Thyroid gland (tissue), 4 donors: ENCODE data around the gene TMEM131. TPM values are rescaled to one million over a fixed set of nuclear protein-coding genes. Genes with fewer than 3 reads are reported as not detected.

Experiments
- DNase-seq, 2 donors: peaks; one replicate each; pipeline ENCODE4 v3.0.0-alpha.2; 2019
- H3K27ac ChIP-seq, 3 donors: fragments of 200-600 bp; sonication (generic); 1 replicate in 2 of 3; 2 replicates in 1 of 3; pipeline ENCODE4 v1.5.1; 2016 to 2019; ENCODE audit warnings: mild to moderate bottlenecking in 1 of 3, moderate library complexity in 1 of 3
- H3K27me3 ChIP-seq: fragments of 200-600 bp; sonication (generic); one replicate; pipeline ENCODE4 v1.5.1; 2019
- H3K36me3 ChIP-seq, 2 donors: fragments of 200-600 bp; sonication (generic); one replicate each; pipeline ENCODE4 v1.5.1; 2016 to 2019
- H3K4me1 ChIP-seq, 2 donors: fragments of 200-600 bp; sonication (generic); one replicate each; pipeline ENCODE4 v1.5.1; 2017 to 2019
- H3K4me3 ChIP-seq, 3 donors: fragments of 200-600 bp; sonication (generic); replicated peaks in 1 of 3; 1 replicate in 2 of 3; 2 replicates in 1 of 3; pipeline ENCODE4 v1.5.1; 2016; ENCODE audit warnings: mild to moderate bottlenecking in 1 of 3
- H3K9me3 ChIP-seq: fragments of 200-600 bp; sonication (generic); one replicate; pipeline ENCODE4 v1.5.1; 2017
- CTCF ChIP-seq, 6 experiments: fragments of 200-600 bp in 3 of 6; fragments of 450-650 bp in 3 of 6; sonication (generic) in 3 of 6; IDR thresholded peaks; one replicate each; pipeline ENCODE4 v1.5.1; 2016 to 2019; ENCODE audit warnings: antibody characterized with exemption in 6 of 6, mild to moderate bottlenecking in 2 of 6, inconsistent platforms in 1 of 6, moderate library complexity in 1 of 6
- POLR2A ChIP-seq, 2 donors: fragments of 450-650 bp; IDR thresholded peaks; one replicate each; pipeline ENCODE4 v1.6.1; 2017; ENCODE audit warnings: antibody characterized with exemption in 2 of 2, mild to moderate bottlenecking in 2 of 2, moderate library complexity in 1 of 2
- WGBS, 2 donors: methylation state at CpG; one replicate each; pipeline ENCODE4 v1.1.5; 2017; 5-methylcytosine and 5-hydroxymethylcytosine counted together
- intact Hi-C: fragments of 100-400 bp; cut with DNase I; formaldehyde crosslinking; loops from one replicate; pipeline ENCODE4 v1.15.1; 2023
- total RNA-seq, 4 donors: library from RNA; depleted of rRNA; stranded (reverse); fragments of >200 nt; gene quantifications; one replicate each; pipeline ENCODE4 v1.2.3, GENCODE V29; 2016

TMEM131 gene
- total RNA-seq, 4 donors from 2014 or later, result 28.6 to 47.0 (median 35.2) TPM

- intact Hi-C loops, result no loop called here
- whole genome bisulfite sequencing, 2 donors, result 89 to 96% methylated on average over 3 of the region's 3 CpGs
- Histone ChIP-seq H3K4me3 (no peak overlapping the region), H3K9me3 (no peaks in the 10 kb centered on the region), H3K4me1 (no peaks in the 10 kb centered on the region), H3K27ac (no peak overlapping the region), H3K27me3 (no peaks in the 10 kb centered on the region), H3K36me3 (no peaks in the 10 kb centered on the region)
- no peak for DNase-seq
- TF ChIP-seq POLR2A (IDR thresholded peaks at IDR 0.05) (no peak), CTCF (IDR thresholded peaks at IDR 0.05) (no peak)
Measured at GRCh38 chr2:98012561-98012991, 16.8 kb upstream of the TMEM131 start.

- no peaks in the 10 kb centered on the region for H3K36me3 ChIP-seq
- H3K4me1 ChIP-seq, result no peaks in the 10 kb centered on the region
- TF ChIP-seq POLR2A (IDR thresholded peaks at IDR 0.05), result no peak
- no peak for TF ChIP-seq CTCF (IDR thresholded peaks at IDR 0.05)
- H3K27me3 ChIP-seq, result no peaks in the 10 kb centered on the region
- no peak overlapping the region for H3K4me3 ChIP-seq
- no peak for DNase-seq
- no peaks in the 10 kb centered on the region for H3K9me3 ChIP-seq
- intact Hi-C loops, result no loop called here
- WGBS, 2 donors, result 79 to 84% methylated on average over 10 of the region's 10 CpGs
- no peak overlapping the region for H3K27ac ChIP-seq
Measured at GRCh38 chr2:98009887-98010760, 14.4 kb upstream of the TMEM131 start.

GRCh38 chr2:98008415-98008814, 12.7 kb upstream of the TMEM131 start:
- no peak for DNase-seq
- no peak overlapping the region for H3K4me3 ChIP-seq
- intact Hi-C loops, result no loop called here
- no peaks in the 10 kb centered on the region for H3K9me3 ChIP-seq
- H3K27ac ChIP-seq, result no peak overlapping the region
- 70 to 73% methylated on average over 3 of the region's 3 CpGs for WGBS, 2 donors
- no peaks in the 10 kb centered on the region for H3K27me3 ChIP-seq
- no peaks in the 10 kb centered on the region for H3K36me3 ChIP-seq
- H3K4me1 ChIP-seq, result no peaks in the 10 kb centered on the region
- no peak for TF ChIP-seq POLR2A (IDR thresholded peaks at IDR 0.05)
- TF ChIP-seq CTCF (IDR thresholded peaks at IDR 0.05), result no peak

- intact Hi-C loops, result no loop called here
- TF ChIP-seq POLR2A (IDR thresholded peaks at IDR 0.05) (no peak), CTCF (IDR thresholded peaks at IDR 0.05) (no peak)
- 91 to 93% methylated on average over 11 of the region's 11 CpGs for WGBS, 2 donors
Measured at GRCh38 chr2:98006378-98006777, 10.6 kb upstream of the TMEM131 start.

GRCh38 chr2:98004613-98005012, 8.9 kb upstream of the TMEM131 start:
- H3K4me3 ChIP-seq, result no peak overlapping the region
- no peaks in the 10 kb centered on the region for H3K27me3 ChIP-seq
- H3K27ac ChIP-seq, result no peak overlapping the region
- H3K36me3 ChIP-seq, result no peaks in the 10 kb centered on the region
- H3K4me1 ChIP-seq, result no peaks in the 10 kb centered on the region
- intact Hi-C loops, result no loop called here
- H3K9me3 ChIP-seq, result no peaks in the 10 kb centered on the region
- TF ChIP-seq POLR2A (IDR thresholded peaks at IDR 0.05) (no peak), CTCF (IDR thresholded peaks at IDR 0.05) (no peak)
- DNase-seq, result no peak
- WGBS, 2 donors, result 88 to 89% methylated on average over 3 of the region's 3 CpGs

More at GRCh38 chr2:98006378-98006777, 10.6 kb upstream of the TMEM131 start:
- H3K4me1 ChIP-seq, result no peaks in the 10 kb centered on the region
- no peak overlapping the region for H3K4me3 ChIP-seq
- no peaks in the 10 kb centered on the region for H3K36me3 ChIP-seq
- no peak for DNase-seq
- no peaks in the 10 kb centered on the region for H3K9me3 ChIP-seq
- no peaks in the 10 kb centered on the region for H3K27me3 ChIP-seq
- no peak overlapping the region for H3K27ac ChIP-seq
